Immature natural killer cell (primary cell): ENCODE results near the gene KRI1. TPM values are rescaled to one million over a fixed set of nuclear protein-coding genes. Genes with fewer than 3 reads are reported as not detected.

ENCODE experiments used
- DNase-seq, 3 donors: peaks; one replicate each; pipeline ENCODE4 v3.0.0; 2022; ENCODE audit warnings: mixed read lengths in 1 of 3
- H3K27ac Mint-ChIP-seq, 6 donors: one replicate each; pipeline ENCODE4 v1.8.0; 2020; ENCODE audit warnings: mixed read lengths in 6 of 6, mild to moderate bottlenecking in 5 of 6, inconsistent platforms in 4 of 6, moderate library complexity in 3 of 6
- H3K27me3 Mint-ChIP-seq, 3 donors: one replicate each; pipeline ENCODE4 v1.8.0; 2020 to 2021; ENCODE audit warnings: low read depth in 3 of 3, mild to moderate bottlenecking in 3 of 3, mixed read lengths in 3 of 3, moderate library complexity in 3 of 3, inconsistent platforms in 1 of 3
- H3K36me3 Mint-ChIP-seq, 3 donors: one replicate each; pipeline ENCODE4 v1.8.0; 2020; ENCODE audit warnings: mixed read lengths in 3 of 3, inconsistent platforms in 2 of 3, mild to moderate bottlenecking in 2 of 3
- H3K4me1 Mint-ChIP-seq, 2 donors: one replicate each; pipeline ENCODE4 v1.8.0; 2020; ENCODE audit warnings: inconsistent platforms in 2 of 2, mild to moderate bottlenecking in 2 of 2, mixed read lengths in 2 of 2, moderate library complexity in 1 of 2
- H3K4me3 Mint-ChIP-seq, 5 donors: one replicate each; pipeline ENCODE4 v1.8.0; 2020; ENCODE audit warnings: mild to moderate bottlenecking in 5 of 5, mixed read lengths in 5 of 5, inconsistent platforms in 3 of 5, moderate library complexity in 3 of 5
- H3K9me3 Mint-ChIP-seq, 6 donors: one replicate each; pipeline ENCODE4 v1.8.0; 2020; ENCODE audit warnings: mild to moderate bottlenecking in 6 of 6, mixed read lengths in 6 of 6, inconsistent platforms in 4 of 6, moderate library complexity in 3 of 6
- polyA plus RNA-seq, 3 donors: library from polyadenylated mRNA; unstranded; fragments of 300-500 nt; fragmentation: Illumina TruSeq; gene quantifications; one replicate each; pipeline ENCODE4 v1.2.3, GENCODE V29; 2021

Gene KRI1
- polyA plus RNA-seq, 3 donors from 2014 or later = 5.7 to 44.4 (median 10.1) TPM

- Mint-ChIP-seq H3K36me3 (peaks cover 0 to 7% (median 0%) of the 10 kb centered on the region in 3 donors), H3K4me3 (peak overlapping the region; percentile 90 to 100 (median 94)), H3K27ac (peak overlapping the region; percentile 96 to 98 (median 98)), H3K4me1 (peaks cover 44 to 54% of the 10 kb centered on the region in 2 donors), H3K27me3 (peaks cover 27 to 41% (median 28%) of the 10 kb centered on the region in 3 donors), H3K9me3 (no peaks in the 10 kb centered on the region)
- DNase-seq = peak in 1 of 3 donors; percentile 15
These were observed 2.4 kb upstream of the KRI1 start for GRCh38 chr19:10568062-10568825.

- peak overlapping the region; percentile 90 to 100 (median 94) for H3K4me3 Mint-ChIP-seq
- H3K9me3 Mint-ChIP-seq = no peaks in the 10 kb centered on the region
- peaks cover 27 to 43% (median 28%) of the 10 kb centered on the region in 3 donors for H3K27me3 Mint-ChIP-seq
- peak in 1 of 3 donors; percentile 10 for DNase-seq
- peaks cover 0 to 7% (median 0%) of the 10 kb centered on the region in 3 donors for H3K36me3 Mint-ChIP-seq
- H3K27ac Mint-ChIP-seq = peak overlapping the region; percentile 96 to 98 (median 98)
- H3K4me1 Mint-ChIP-seq = peaks cover 44 to 54% of the 10 kb centered on the region in 2 donors
These were observed 1.8 kb upstream of the KRI1 start for GRCh38 chr19:10567656-10568055.

- peaks cover 22 to 37% (median 24%) of the 10 kb centered on the region in 3 donors for H3K27me3 Mint-ChIP-seq
- H3K9me3 Mint-ChIP-seq = no peaks in the 10 kb centered on the region
- peaks cover 37 to 46% of the 10 kb centered on the region in 2 donors for H3K4me1 Mint-ChIP-seq
- H3K27ac Mint-ChIP-seq = peak overlapping the region; percentile 96 to 98 (median 98)
- H3K36me3 Mint-ChIP-seq = peaks cover 0 to 7% (median 0%) of the 10 kb centered on the region in 3 donors
- H3K4me3 Mint-ChIP-seq = peak overlapping the region; percentile 90 to 100 (median 94)
- peak; percentile 95 to 96 (median 95) for DNase-seq
These were observed 1.0 kb upstream of the KRI1 start for GRCh38 chr19:10566658-10567410.

GRCh38 chr19:10566408-10566657 is 523 bp upstream of the KRI1 start:
- no peak for DNase-seq
- H3K27me3 Mint-ChIP-seq = peaks cover 21 to 37% (median 24%) of the 10 kb centered on the region in 3 donors
- peak overlapping the region; percentile 90 to 100 (median 94) for H3K4me3 Mint-ChIP-seq
- peaks cover 42 to 46% of the 10 kb centered on the region in 2 donors for H3K4me1 Mint-ChIP-seq
- peaks cover 0 to 11% (median 0%) of the 10 kb centered on the region in 3 donors for H3K36me3 Mint-ChIP-seq
- H3K9me3 Mint-ChIP-seq = no peaks in the 10 kb centered on the region
- H3K27ac Mint-ChIP-seq = peak overlapping the region; percentile 96 to 98 (median 98)

DNA sequence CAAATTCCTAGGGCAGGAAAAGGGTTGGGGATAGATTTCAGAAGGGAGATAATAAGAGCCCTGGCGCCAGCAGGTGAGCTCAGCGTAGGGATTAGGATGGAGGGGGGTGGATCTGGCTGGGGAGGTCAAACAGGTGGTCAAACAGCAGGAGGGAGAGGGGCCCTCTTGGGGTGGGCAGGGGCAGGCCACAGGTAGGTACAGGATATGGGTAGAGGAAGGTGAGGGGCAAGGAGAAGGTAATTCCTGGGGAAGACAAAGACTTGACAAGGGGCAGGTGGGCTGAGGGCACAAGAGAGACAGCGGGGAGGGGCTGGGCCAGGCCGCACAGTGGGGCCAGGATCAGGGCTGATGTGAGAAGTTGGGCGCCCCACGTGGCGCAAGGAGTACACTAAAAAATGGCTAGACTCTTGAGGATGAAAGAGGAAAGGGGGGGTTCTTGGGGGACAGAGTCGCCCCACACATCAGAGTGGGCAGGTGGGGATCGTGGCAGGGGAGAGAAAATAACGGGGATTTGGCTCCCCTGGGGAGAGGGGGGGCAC is 713 bp downstream of the KRI1 start:
- peak overlapping the region; percentile 90 to 100 (median 94) for H3K4me3 Mint-ChIP-seq
- DNase-seq = peak; percentile 53 to 61 (median 60)
- H3K9me3 Mint-ChIP-seq = no peaks in the 10 kb centered on the region
- H3K4me1 Mint-ChIP-seq = peaks cover 46% of the 10 kb centered on the region in 2 donors
- H3K36me3 Mint-ChIP-seq = peaks cover 0 to 19% (median 3%) of the 10 kb centered on the region in 3 donors
- peaks cover 21 to 36% (median 24%) of the 10 kb centered on the region in 3 donors for H3K27me3 Mint-ChIP-seq
- peak overlapping the region; percentile 96 to 99 (median 98) for H3K27ac Mint-ChIP-seq

DNA sequence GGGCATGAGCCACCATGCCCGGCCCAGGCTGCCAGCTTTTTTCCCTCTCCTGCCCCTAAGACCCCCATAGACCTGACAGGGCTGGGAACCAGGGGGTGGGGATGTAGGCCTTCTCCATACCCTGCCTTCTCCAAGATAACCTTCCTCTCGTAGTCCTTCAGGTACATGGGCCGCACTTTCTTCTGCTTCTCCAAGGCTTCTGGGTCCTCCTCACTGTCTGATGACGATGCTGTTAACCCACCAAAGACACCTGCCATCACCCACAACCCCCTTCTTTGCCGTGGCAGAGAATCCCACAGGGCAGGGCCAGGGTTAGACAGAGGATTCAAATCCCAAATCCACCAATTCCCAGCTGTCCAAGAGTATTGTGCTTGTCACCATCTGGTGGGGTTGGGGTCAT is 3.2 kb downstream of the KRI1 start:
- Mint-ChIP-seq H3K27me3 (peaks cover 18 to 29% (median 22%) of the 10 kb centered on the region in 3 donors), H3K4me3 (no peak overlapping the region), H3K27ac (no peak overlapping the region), H3K4me1 (peaks cover 31 to 36% of the 10 kb centered on the region in 2 donors), H3K36me3 (peaks cover 3 to 31% (median 4%) of the 10 kb centered on the region in 3 donors), H3K9me3 (no peaks in the 10 kb centered on the region)
- DNase-seq = no peak

GRCh38 chr19:10560154-10560553 is 5.7 kb downstream of the KRI1 start:
- Mint-ChIP-seq H3K27ac (no peak overlapping the region), H3K4me1 (peaks cover 21 to 29% of the 10 kb centered on the region in 2 donors), H3K36me3 (peaks cover 3 to 26% (median 4%) of the 10 kb centered on the region in 3 donors), H3K4me3 (no peak overlapping the region), H3K27me3 (peaks cover 2 to 11% (median 9%) of the 10 kb centered on the region in 3 donors), H3K9me3 (no peaks in the 10 kb centered on the region)
- no peak for DNase-seq

DNA sequence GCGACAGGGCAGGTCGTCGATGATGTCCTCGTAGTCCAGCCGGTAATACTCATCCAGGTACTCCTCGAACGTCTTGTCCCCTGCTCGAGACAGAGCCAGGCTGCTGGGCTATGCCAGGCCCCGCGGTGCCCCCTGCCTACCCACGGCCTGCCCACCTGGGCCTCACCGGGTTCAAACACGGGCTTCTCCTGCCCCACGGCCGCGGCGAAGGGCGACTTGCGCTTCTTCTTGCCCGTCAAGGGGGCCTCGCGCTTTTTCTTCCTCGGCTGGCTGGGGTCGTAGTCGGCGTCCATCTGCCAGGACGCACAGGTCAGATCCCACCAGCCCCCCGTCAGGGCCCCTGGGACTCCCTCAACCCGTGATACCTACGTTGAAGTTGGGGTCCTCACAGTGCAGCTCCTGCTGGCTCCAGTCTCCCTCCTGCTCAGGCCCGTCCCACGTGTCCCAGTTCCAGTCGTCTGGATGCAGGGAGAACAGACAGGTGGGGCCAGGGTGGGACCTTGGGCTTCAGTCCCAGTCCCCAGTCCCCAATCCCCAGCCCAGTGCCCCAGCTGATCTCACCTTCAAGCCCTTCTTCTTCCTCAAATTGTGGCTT is 8.1 kb downstream of the KRI1 start:
- no peaks in the 10 kb centered on the region for H3K9me3 Mint-ChIP-seq
- peaks cover 37 to 45% of the 10 kb centered on the region in 2 donors for H3K4me1 Mint-ChIP-seq
- peaks cover 4 to 9% (median 4%) of the 10 kb centered on the region in 3 donors for H3K27me3 Mint-ChIP-seq
- no peak for DNase-seq
- no peak overlapping the region for H3K4me3 Mint-ChIP-seq
- peak overlapping the region in 2 of 6 donors; percentile 74 to 85 for H3K27ac Mint-ChIP-seq
- H3K36me3 Mint-ChIP-seq = peaks cover 7 to 31% (median 7%) of the 10 kb centered on the region in 3 donors

DNA sequence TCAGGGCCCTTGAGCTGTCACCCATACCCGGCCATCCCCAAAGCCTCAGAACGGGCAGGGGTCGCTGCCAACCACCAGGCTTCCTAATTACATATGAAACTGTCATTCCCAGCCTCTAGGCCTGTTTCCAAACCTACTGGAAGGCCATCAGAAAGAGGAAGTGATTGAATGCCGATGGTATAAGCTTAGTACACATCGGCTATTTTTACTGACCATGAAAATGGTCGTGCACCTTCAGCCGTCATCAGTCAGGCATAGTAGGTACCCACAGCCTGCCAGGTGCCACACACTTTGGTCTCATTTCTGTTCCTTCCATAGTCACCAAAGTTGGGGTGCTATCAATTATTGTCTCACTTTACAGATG is 10.2 kb downstream of the KRI1 start:
- Mint-ChIP-seq H3K4me3 (peak overlapping the region in 1 of 5 donors; percentile 6), H3K27ac (peak overlapping the region; percentile 69 to 96 (median 86)), H3K9me3 (no peaks in the 10 kb centered on the region), H3K4me1 (peaks cover 56 to 57% of the 10 kb centered on the region in 2 donors), H3K27me3 (peaks cover 4 to 8% (median 4%) of the 10 kb centered on the region in 3 donors), H3K36me3 (peaks cover 7 to 28% (median 7%) of the 10 kb centered on the region in 3 donors)
- no peak for DNase-seq

GRCh38 chr19:10554760-10555609 is 10.8 kb downstream of the KRI1 start:
- Mint-ChIP-seq H3K36me3 (peaks cover 3 to 28% (median 7%) of the 10 kb centered on the region in 3 donors), H3K9me3 (no peaks in the 10 kb centered on the region), H3K4me1 (peaks cover 61 to 62% of the 10 kb centered on the region in 2 donors), H3K27ac (peak overlapping the region; percentile 89 to 98 (median 96)), H3K27me3 (peaks cover 4 to 8% (median 8%) of the 10 kb centered on the region in 3 donors), H3K4me3 (peak overlapping the region; percentile 77 to 86 (median 81))
- no peak for DNase-seq

DNA sequence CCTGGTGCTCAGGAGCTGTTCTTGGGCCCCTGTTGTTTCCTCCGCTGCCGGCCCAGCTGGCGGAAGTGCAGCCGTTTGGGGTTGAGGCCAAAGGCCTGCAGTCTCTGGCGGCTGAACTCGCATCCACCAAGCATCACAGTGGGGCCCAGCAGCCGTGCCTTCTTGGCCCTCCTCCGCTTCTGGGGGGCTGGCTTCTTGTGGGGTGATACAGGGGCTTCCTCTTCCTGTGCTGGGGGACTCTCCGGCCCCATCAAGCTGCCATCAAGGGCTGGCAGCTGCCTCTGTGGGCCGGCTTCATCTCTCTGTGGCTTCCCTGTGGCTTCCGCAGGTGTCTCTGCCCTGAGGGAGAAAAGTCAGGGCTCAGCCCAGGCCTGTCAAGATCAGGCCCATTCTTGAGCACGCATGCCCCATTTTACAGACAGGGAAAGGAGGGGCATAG is 11.8 kb downstream of the KRI1 start:
- Mint-ChIP-seq H3K4me3 (peak overlapping the region; percentile 77 to 86 (median 81)), H3K9me3 (no peaks in the 10 kb centered on the region), H3K27ac (peak overlapping the region; percentile 89 to 98 (median 96)), H3K4me1 (peaks cover 62 to 64% of the 10 kb centered on the region in 2 donors), H3K27me3 (peaks cover 5 to 8% (median 8%) of the 10 kb centered on the region in 3 donors), H3K36me3 (peaks cover 3 to 23% (median 7%) of the 10 kb centered on the region in 3 donors)
- DNase-seq = peak; percentile 81 to 84 (median 82)

DNA sequence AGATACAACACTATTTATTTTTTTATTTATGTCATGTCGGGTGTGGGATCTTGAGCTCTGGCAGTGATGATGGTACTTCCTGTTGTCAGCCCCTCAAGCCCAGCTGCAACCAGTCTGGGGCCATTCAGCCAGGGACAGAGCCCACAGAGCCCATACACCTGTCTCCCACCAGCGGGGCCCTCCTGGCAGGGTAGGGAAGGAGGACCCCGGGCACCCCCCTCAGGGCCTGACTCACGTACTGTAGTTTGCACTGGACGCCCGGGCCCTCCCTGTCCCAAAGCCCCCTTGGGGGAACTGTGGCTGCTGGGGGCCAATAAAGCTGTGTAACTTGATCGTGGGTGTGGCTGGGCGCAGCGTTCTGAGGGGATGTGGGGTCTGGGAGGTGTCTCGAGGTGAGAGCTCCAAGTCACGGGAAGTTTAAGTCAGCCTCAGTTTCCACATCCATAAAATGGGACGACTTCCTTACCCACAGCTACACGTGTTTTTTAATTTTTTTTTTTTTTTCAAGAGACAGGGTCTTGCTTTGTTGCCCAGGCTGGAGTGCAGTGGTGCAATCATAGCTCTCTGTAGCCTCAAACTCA is 12.6 kb downstream of the KRI1 start:
- Mint-ChIP-seq H3K27me3 (peaks cover 5 to 8% (median 8%) of the 10 kb centered on the region in 3 donors), H3K4me1 (peaks cover 62 to 66% of the 10 kb centered on the region in 2 donors), H3K4me3 (peak overlapping the region; percentile 77 to 86 (median 81)), H3K9me3 (no peaks in the 10 kb centered on the region), H3K27ac (peak overlapping the region; percentile 89 to 98 (median 96)), H3K36me3 (peaks cover 3 to 24% (median 5%) of the 10 kb centered on the region in 3 donors)
- peak; percentile 36 to 46 (median 41) for DNase-seq
